GM23338 (cell line): ENCODE results near the gene VIL1.

ENCODE experiments used
- CREB1 ChIP-seq: fragments of 250-450 bp; sonication (Bioruptor Pico); IDR thresholded peaks from 2 replicates; pipeline ENCODE4 v1.5.0; 2020; ENCODE audit warnings: low read depth, mild to moderate bottlenecking, moderate library complexity
- CTCF ChIP-seq, 2 experiments: fragments of 200-600 bp in 1 of 2; sonication (generic) in 1 of 2; conservative IDR thresholded peaks; 2 replicates each; pipeline versions ENCODE4 v1.5.1 to v1.6.1; 2016 to 2017; ENCODE audit warnings: antibody characterized with exemption in 2 of 2, low read depth in 2 of 2, mild to moderate bottlenecking in 2 of 2, moderate library complexity in 1 of 2
- EZH2 ChIP-seq: fragments of 200-600 bp; sonication (generic); IDR thresholded peaks from one replicate; pipeline ENCODE4 v1.8.0; 2017; ENCODE audit warnings: antibody characterized with exemption, mild to moderate bottlenecking, low read depth; ENCODE audit not compliant: unreplicated experiment
- EZH2phosphoT487 ChIP-seq: fragments of 200-600 bp; sonication (generic); IDR thresholded peaks from one replicate; pipeline ENCODE4 v1.8.1; 2018; ENCODE audit warnings: antibody characterized with exemption; ENCODE audit not compliant: unreplicated experiment
- POLR2AphosphoS5 ChIP-seq: IDR thresholded peaks from 2 replicates; pipeline ENCODE4 v1.6.1; 2016; ENCODE audit warnings: antibody characterized with exemption, low read depth

DNA sequence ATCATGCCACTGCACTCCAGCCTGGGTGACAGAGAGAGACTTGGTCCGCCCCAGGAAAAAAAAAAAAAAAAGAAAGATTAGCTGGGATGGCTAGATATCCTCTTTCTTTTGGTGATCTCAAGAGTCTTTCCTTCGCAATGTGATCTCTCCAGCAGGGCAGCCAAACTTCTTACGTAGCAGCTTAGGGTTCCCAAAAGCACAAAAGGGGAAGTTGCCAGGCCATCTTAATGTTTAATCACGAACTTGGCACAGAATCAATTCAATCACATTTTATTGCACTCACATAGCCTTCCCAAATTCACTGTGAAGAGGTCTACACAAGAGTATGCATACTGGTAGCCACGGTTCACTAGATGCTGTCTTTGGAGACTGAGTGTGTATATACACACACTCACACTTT is 53.1 kb downstream of the VIL1 start:
- TF ChIP-seq EZH2 (no peak), CTCF (conservative IDR thresholded peaks at IDR 0.05; ENCODE audit: low read depth in 2 of 2) (no peak), EZH2phosphoT487 (no peak), CREB1 (CRISPR knock-in tag) (no peak), POLR2AphosphoS5 (no peak)
